Tibial artery (tissue), 4 donors: ENCODE results near the gene PNPLA5.
"Not testable (repeated sequence)": the region's sequence is repeated elsewhere in the genome, so short reads cannot be mapped to it uniquely, and the experiment has no call there.

Experiments used
- DNase-seq, 2 donors: peaks; one replicate each; pipeline ENCODE4 v3.0.0-alpha.2; 2019
- H3K27ac ChIP-seq, 2 donors: fragments of 200-600 bp; sonication (generic) in 1 of 2; 1 replicate in 1 of 2; 2 replicates in 1 of 2; pipeline ENCODE4 v1.5.1; 2018 to 2019; ENCODE audit warnings: mild to moderate bottlenecking in 1 of 2
- H3K27me3 ChIP-seq, 2 donors: fragments of 200-600 bp; sonication (generic) in 1 of 2; one replicate each; pipeline versions ENCODE4 v1.5.1 to v1.6.0; 2016 to 2019
- H3K36me3 ChIP-seq, 3 donors: fragments of 200-600 bp; sonication (generic) in 2 of 3; one replicate each; pipeline ENCODE4 v1.5.1; 2016 to 2019; ENCODE audit warnings: mild to moderate bottlenecking in 2 of 3
- H3K4me1 ChIP-seq, 4 donors: fragments of 200-600 bp; sonication (generic) in 2 of 4; 1 replicate in 3 of 4; 2 replicates in 1 of 4; pipeline ENCODE4 v1.5.1; 2016 to 2019
- H3K4me3 ChIP-seq, 2 donors: fragments of 200-600 bp; sonication (generic) in 1 of 2; 1 replicate in 1 of 2; 2 replicates in 1 of 2; pipeline ENCODE4 v1.5.1; 2018 to 2019; ENCODE audit warnings: mild to moderate bottlenecking in 2 of 2
- H3K9me3 ChIP-seq, 3 donors: fragments of 200-600 bp; sonication (generic) in 1 of 3; one replicate each; pipeline ENCODE4 v1.5.1; 2016 to 2019
- intact Hi-C: fragments of 100-400 bp; cut with DNase I; formaldehyde crosslinking; loops from one replicate; pipeline ENCODE4 v1.15.0; 2023; ENCODE audit warnings: low total_unique reads
- TF ChIP-seq, protein P1 (sequence below), 2 experiments: fragments of 200-600 bp in 1 of 2; fragments of 450-650 bp in 1 of 2; IDR thresholded peaks; one replicate each; pipeline ENCODE4 v1.5.1; 2017 to 2019; ENCODE audit warnings: antibody characterized with exemption in 2 of 2, mild to moderate bottlenecking in 1 of 2, moderate library complexity in 1 of 2

PNPLA5 gene

DNA sequence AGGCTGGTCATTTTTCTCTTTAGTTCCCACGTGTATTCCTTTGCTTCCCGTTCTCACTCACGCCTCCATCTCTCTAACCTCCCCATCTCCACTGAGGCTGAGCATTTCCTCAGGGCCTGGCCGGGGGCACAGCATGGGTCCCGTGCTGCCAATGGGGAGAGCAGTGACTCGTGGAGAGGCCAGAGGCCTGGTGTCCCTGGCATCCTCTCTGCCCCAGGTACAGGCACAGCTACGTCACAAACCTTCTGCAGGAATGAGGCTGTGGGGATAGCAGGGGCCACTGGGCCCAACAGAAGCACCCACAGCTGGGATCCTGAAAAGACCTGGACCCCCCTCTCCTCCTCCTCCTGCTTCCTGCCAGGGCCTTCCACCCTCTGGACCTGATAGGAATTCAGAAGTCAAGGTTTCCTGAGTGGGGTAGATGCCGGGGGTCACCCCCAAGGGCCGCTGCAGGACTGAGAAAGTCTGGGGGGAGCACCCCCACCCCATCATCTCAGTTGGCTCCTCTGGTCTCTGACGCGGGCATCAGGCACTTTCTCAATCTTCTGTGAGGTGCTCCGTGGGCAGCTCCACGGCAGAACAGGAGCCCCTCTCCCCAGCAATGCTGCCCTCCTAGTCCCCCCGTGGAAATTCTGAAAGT is 11.8 kb downstream of the PNPLA5 start:
- Histone ChIP-seq H3K27me3 (peaks cover 0 to 54% of the 10 kb centered on the region in 2 donors), H3K9me3 (no peaks in the 10 kb centered on the region), H3K4me3 (no peak overlapping the region), H3K4me1 (no peaks in the 10 kb centered on the region), H3K27ac (no peak overlapping the region), H3K36me3 (no peaks in the 10 kb centered on the region)
- TF ChIP-seq, protein P1, sequence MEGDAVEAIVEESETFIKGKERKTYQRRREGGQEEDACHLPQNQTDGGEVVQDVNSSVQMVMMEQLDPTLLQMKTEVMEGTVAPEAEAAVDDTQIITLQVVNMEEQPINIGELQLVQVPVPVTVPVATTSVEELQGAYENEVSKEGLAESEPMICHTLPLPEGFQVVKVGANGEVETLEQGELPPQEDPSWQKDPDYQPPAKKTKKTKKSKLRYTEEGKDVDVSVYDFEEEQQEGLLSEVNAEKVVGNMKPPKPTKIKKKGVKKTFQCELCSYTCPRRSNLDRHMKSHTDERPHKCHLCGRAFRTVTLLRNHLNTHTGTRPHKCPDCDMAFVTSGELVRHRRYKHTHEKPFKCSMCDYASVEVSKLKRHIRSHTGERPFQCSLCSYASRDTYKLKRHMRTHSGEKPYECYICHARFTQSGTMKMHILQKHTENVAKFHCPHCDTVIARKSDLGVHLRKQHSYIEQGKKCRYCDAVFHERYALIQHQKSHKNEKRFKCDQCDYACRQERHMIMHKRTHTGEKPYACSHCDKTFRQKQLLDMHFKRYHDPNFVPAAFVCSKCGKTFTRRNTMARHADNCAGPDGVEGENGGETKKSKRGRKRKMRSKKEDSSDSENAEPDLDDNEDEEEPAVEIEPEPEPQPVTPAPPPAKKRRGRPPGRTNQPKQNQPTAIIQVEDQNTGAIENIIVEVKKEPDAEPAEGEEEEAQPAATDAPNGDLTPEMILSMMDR (IDR thresholded peaks at IDR 0.05), result no peak
- no peak for DNase-seq
- intact Hi-C loops, result no loop called here

DNA sequence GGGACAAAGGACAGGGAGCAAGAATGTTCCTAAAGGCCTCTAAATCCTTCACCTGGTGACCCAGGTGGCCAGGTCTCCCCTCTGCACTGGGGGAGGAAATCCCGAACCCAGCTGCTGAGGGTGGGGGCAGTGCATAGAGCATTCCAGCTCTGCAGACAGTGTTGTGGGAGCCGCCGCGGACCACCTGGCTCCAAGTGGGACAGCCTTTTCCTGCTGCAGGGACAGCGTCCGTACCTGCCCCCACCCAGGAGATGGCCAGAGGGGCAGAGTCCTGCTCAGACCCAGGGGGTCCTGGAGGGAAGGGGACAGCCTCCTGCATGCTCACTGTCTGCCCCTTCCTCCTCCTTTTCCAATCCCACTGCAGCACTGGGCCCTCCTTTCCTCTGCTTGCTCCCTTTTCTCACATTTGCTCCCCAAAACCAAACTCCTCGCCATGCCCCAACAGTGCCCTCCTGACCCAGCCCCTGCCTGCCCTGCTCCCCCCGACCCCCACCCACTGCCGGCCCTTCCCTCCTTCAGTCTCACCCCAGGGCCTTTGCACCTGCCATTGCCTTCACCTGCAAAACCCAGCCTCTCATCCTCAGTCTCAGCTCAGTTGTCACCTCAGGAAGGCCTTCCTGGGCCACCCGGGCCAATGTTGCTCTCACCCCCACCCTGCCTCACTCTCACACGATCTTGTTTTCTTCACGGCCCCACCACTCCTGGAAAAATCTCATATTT is 12.8 kb downstream of the PNPLA5 start:
- H3K4me3 ChIP-seq, result no peak overlapping the region
- peaks cover 0 to 57% of the 10 kb centered on the region in 2 donors for H3K27me3 ChIP-seq
- no peaks in the 10 kb centered on the region for H3K9me3 ChIP-seq
- H3K4me1 ChIP-seq, result no peaks in the 10 kb centered on the region
- no peak overlapping the region for H3K27ac ChIP-seq
- H3K36me3 ChIP-seq, result no peaks in the 10 kb centered on the region
- TF ChIP-seq, protein P1 (IDR thresholded peaks at IDR 0.05), result no peak
- intact Hi-C loops, result no loop called here
- no peak for DNase-seq

DNA sequence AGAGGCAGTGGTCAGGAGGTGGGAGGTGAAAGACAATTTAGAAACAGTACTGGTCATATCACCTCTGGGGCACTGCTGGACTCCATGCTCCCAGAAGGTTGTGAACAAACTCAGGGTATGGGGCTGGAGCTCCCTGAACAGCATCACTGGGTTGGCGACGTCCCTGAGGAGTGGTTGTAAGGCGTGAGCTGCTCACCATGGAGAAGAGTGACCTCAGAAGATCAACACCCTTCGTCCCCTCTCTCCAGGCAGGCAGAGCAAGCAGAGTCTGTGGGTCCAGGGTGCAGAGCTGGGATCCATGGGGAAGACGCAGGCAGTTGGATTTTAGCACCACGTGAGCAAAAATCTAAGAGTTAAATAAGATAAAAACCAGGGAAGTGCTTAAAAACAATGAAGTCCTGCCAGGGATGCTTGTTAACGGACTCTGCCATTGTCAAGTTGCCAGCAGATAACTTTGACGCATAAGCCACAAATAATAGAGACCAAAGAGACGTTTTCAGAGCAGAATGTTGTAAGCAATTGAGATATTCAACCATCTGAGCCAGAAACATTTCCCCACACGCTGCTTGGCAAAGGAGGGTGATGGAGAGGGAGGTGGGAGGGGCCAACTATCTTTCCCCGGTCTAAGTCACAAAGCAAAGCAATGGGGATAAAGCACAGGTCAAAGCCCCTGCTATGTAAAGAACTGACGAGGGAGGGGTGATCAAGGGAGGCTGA is 13.6 kb downstream of the PNPLA5 start:
- Histone ChIP-seq H3K9me3 (no peaks in the 10 kb centered on the region), H3K27ac (no peak overlapping the region), H3K36me3 (no peaks in the 10 kb centered on the region), H3K4me3 (no peak overlapping the region), H3K27me3 (peaks cover 0 to 56% of the 10 kb centered on the region in 2 donors), H3K4me1 (no peaks in the 10 kb centered on the region)
- no peak for DNase-seq
- TF ChIP-seq, protein P1 (IDR thresholded peaks at IDR 0.05), result no peak
- intact Hi-C loops, result no loop called here

DNA sequence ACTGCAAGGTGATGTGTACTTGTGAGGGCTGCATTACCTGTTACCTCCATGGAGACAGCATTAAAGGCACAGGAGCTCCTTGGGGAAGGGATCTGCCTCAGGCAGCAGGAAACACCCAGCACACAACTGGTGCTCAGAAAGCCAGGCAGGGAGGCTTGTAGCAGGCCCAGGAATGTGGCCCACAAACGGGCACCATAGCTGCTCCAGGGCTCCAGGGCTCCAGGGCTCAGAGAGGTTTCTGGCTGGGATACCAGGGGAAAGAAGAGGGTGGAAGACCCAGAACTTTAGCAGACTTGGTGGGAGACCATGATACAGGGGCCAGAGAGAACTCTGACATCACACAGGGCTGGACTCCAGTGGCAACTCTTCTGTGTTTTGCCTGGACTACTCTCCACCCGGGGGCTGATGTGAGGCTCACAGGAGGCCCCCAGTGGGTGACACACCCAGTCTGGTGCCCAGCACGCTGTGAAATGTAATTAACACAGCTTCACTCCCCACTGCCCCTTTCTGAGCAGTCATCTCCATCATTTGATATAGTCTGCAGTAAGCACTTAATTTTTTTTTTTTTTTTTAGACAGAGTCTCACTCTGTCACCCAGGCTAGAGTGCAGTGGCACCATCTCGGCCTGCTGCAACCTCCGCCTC is 14.8 kb downstream of the PNPLA5 start:
- peaks cover 0 to 56% of the 10 kb centered on the region in 2 donors for H3K27me3 ChIP-seq
- no peak overlapping the region for H3K4me3 ChIP-seq
- H3K36me3 ChIP-seq, result no peaks in the 10 kb centered on the region
- H3K27ac ChIP-seq, result no peak overlapping the region
- H3K9me3 ChIP-seq, result no peaks in the 10 kb centered on the region
- intact Hi-C loops, result no loop called here
- H3K4me1 ChIP-seq, result no peaks in the 10 kb centered on the region
- no peak for DNase-seq
- TF ChIP-seq, protein P1 (IDR thresholded peaks at IDR 0.05), result no peak

DNA sequence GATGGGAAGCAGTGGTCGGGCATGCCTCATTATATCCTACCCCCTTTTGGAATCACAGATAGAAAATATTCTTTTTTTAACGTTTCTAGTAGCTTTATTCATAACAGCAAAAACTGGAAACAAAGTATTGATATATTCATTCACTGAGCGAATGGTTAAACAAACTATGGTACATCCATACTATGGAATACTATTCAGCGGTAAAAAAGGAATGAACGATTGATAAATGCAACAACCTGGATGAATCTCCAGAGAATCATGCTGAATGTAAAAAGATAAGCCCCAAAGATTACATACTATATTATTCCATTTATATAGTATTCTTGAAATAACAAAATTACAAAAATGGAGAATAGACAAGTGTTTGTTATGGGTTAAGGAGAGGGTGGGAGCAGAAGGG is 22.0 kb downstream of the PNPLA5 start:
- H3K36me3 ChIP-seq, result no peaks in the 10 kb centered on the region
- TF ChIP-seq, protein P1 (IDR thresholded peaks at IDR 0.05), result no peak
- no peak overlapping the region for H3K27ac ChIP-seq
- intact Hi-C loops, result no loop called here
- DNase-seq, result no peak
- H3K4me1 ChIP-seq, result no peaks in the 10 kb centered on the region
- H3K27me3 ChIP-seq, result peaks cover 0 to 9% of the 10 kb centered on the region in 2 donors
- H3K4me3 ChIP-seq, result no peak overlapping the region
- no peaks in the 10 kb centered on the region for H3K9me3 ChIP-seq

DNA sequence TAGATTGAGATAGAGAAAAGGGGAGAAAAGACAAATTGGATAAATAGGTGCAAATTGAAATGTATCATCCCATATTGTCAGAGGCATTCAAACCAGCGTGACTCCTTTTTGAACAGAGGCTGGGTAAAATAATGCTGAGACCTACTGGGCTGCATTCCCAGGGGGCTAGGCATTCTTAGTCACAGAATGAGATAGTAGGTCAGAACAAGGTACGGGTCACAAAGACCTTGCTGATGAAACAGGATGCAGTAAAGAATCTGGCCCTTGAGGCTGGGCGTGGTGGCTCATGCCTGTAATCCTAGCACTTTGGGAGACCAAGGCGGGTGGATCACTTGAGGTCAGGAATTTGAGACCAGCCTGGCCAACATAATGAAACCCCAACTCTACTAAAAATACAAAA is 22.8 kb downstream of the PNPLA5 start:
- H3K36me3 ChIP-seq, H3K4me1 ChIP-seq, DNase-seq, H3K27ac ChIP-seq, H3K4me3 ChIP-seq, intact Hi-C loops, H3K9me3 ChIP-seq: not testable (repeated sequence)
- peaks cover 0 to 11% of the 10 kb centered on the region in 2 donors for H3K27me3 ChIP-seq
